Caco-2 (cell line): Measurements from ENCODE around the gene PKD2L1. TPM values are rescaled to one million over a fixed set of nuclear protein-coding genes. Genes with fewer than 3 reads are reported as not detected.

ENCODE experiments used
- BruUV-seq: library from RNA; stranded (reverse); fragments of 400-500 nt; replicated peaks from 2 replicates; lab custom pipeline; 2021; lab: Mats Ljungman, UMichigan
- CTCF ChIA-PET: fragments of 300-600 bp; sonication (Branson Sonifier 250); formaldehyde crosslinking; loops from one replicate; lab custom pipeline; 2022; ENCODE audit warnings: antibody characterized with exemption; lab: Charles Lee
- POLR2A ChIA-PET: fragments of 300-600 bp; sonication (Branson Sonifier 250); formaldehyde crosslinking; loops from one replicate; lab custom pipeline; 2022; ENCODE audit warnings: antibody characterized with exemption; lab: Charles Lee
- DNase-seq, 2 experiments: peaks; one replicate each; pipeline versions ENCODE4 v3.0.0 to v3.0.0-alpha.2; 2020 to 2022
- H3K27me3 ChIP-seq: replicated peaks from 2 replicates; pipeline ENCODE4 v1.6.0; 2011; ENCODE audit warnings: low read length; ENCODE audit not compliant: control insufficient read depth, insufficient read depth
- H3K36me3 ChIP-seq: 2 replicates; pipeline ENCODE4 v1.5.1; 2011; ENCODE audit warnings: low read length; ENCODE audit not compliant: control insufficient read depth, insufficient read depth
- H3K4me1 ChIP-seq: fragments of 250-450 bp; sonication (Bioruptor Pico); 2 replicates; pipeline ENCODE4 v1.5.1; 2020; ENCODE audit warnings: mild to moderate bottlenecking
- H3K4me3 ChIP-seq: 2 replicates; pipeline ENCODE4 v1.5.1; 2011; ENCODE audit warnings: low read depth, mild to moderate bottlenecking, control low read depth, low read length
- H3K9me3 ChIP-seq: fragments of 250-450 bp; sonication (Bioruptor Pico); 2 replicates; pipeline ENCODE4 v1.5.1; 2020; ENCODE audit warnings: mild to moderate bottlenecking, moderate library complexity
- H3K27ac Mint-ChIP-seq: one replicate; pipeline ENCODE4 v1.8.0; 2022; ENCODE audit warnings: mixed read lengths; ENCODE audit not compliant: unreplicated experiment
- H3K27me3 Mint-ChIP-seq: one replicate; pipeline ENCODE4 v1.8.0; 2022; ENCODE audit warnings: mixed read lengths; ENCODE audit not compliant: insufficient read depth, unreplicated experiment
- H3K36me3 Mint-ChIP-seq: one replicate; pipeline ENCODE4 v1.8.0; 2022; ENCODE audit warnings: mild to moderate bottlenecking, mixed read lengths; ENCODE audit not compliant: insufficient read depth, unreplicated experiment
- H3K4me1 Mint-ChIP-seq: one replicate; pipeline ENCODE4 v1.8.0; 2022; ENCODE audit warnings: low read depth, mixed read lengths; ENCODE audit not compliant: unreplicated experiment
- H3K4me3 Mint-ChIP-seq: one replicate; pipeline ENCODE4 v1.8.0; 2022; ENCODE audit warnings: mild to moderate bottlenecking, moderate library complexity, mixed read lengths; ENCODE audit not compliant: unreplicated experiment
- H3K9me3 Mint-ChIP-seq: one replicate; pipeline ENCODE4 v1.8.0; 2022; ENCODE audit warnings: mixed read lengths; ENCODE audit not compliant: unreplicated experiment
- CTCF ChIP-seq, 2 experiments: fragments of 200-600 bp in 1 of 2; IDR thresholded peaks; 1 replicate in 1 of 2; 2 replicates in 1 of 2; pipeline versions ENCODE4 v1.5.1 to v1.8.0; 2011 to 2022; ENCODE audit warnings: antibody characterized with exemption in 1 of 2, control low read depth in 1 of 2, inconsistent platforms in 1 of 2, low read depth in 1 of 2, low read length in 1 of 2, mild to moderate bottlenecking in 1 of 2, moderate library complexity in 1 of 2; ENCODE audit not compliant: insufficient read depth in 1 of 2, severe bottlenecking in 1 of 2, unreplicated experiment in 1 of 2
- intact Hi-C: fragments of 100-400 bp; cut with micrococcal nuclease; formaldehyde crosslinking; loops from one replicate; pipeline ENCODE4 v1.10.0; 2022; ENCODE audit not compliant: unreplicated experiment
- total RNA-seq: library from RNA; stranded (reverse); gene quantifications from 2 replicates; pipeline ENCODE4 v1.2.3, GENCODE V29; 2022

PKD2L1 gene
- total RNA-seq, 1 experiment from 2014 or later: not detected

GRCh38 chr10:100267239-100268104 is 62.6 kb downstream of the PKD2L1 start, which contains the start of gene CWF19L1:
Gene CWF19L1 (minus strand): TSS chr10:100267638. CDS start chr10:100267593, 45 bp downstream.
- Mint-ChIP-seq H3K4me1 (peaks cover 6% of the 10 kb centered on the region), H3K36me3 (peaks cover 11% of the 10 kb centered on the region), H3K27ac (peak within 1 kb of the TSS; percentile 99), H3K27me3 (no peaks in the 10 kb centered on the region), H3K4me3 (peak within 1 kb of the TSS; percentile 99), H3K9me3 (no peaks in the 10 kb centered on the region)
- H3K27me3 ChIP-seq: no peaks in the 10 kb centered on the region
- no peak for TF ChIP-seq CTCF (IDR thresholded peaks at IDR 0.05; ENCODE audit: insufficient read depth in 1 of 2, low read depth in 1 of 2, low read length in 1 of 2, severe bottlenecking in 1 of 2, unreplicated experiment in 1 of 2)
- BruUV-seq: TSS peak; percentile 96
- DNase-seq: peak; percentile 90 to 91
- H3K9me3 ChIP-seq: no peaks in the 10 kb centered on the region
- ChIA-PET CTCF (no interaction called here), POLR2A (interaction anchor here (0.9 kb wide), 1 partner anchor 106 kb away, joined by 10 read pairs; no protein-coding TSS in a partner anchor)
- no peaks in the 10 kb centered on the region for H3K4me1 ChIP-seq
- no peaks in the 10 kb centered on the region for H3K36me3 ChIP-seq
- peak within 1 kb of the TSS; percentile 89 for H3K4me3 ChIP-seq
- intact Hi-C loops: loop anchor here (1.0 kb wide), 2 partner anchors 19 to 34 kb away; partner anchors contain the start of gene BLOC1S2

- DNase-seq: no peak
Observed at GRCh38 chr10:100265821-100266485, 64.1 kb downstream of the PKD2L1 start.

More at GRCh38 chr10:100265821-100266485, 64.1 kb downstream of the PKD2L1 start:
- no peaks in the 10 kb centered on the region for H3K9me3 Mint-ChIP-seq
- no peaks in the 10 kb centered on the region for H3K9me3 ChIP-seq
- no peaks in the 10 kb centered on the region for H3K27me3 ChIP-seq
- H3K27ac Mint-ChIP-seq: peak overlapping the region; percentile 58
- BruUV-seq: no TSS peak
- CTCF ChIA-PET: interaction anchor here (0.6 kb wide), 1 partner anchor 295 kb away, joined by 3 read pairs; no protein-coding TSS in a partner anchor
- peak overlapping the region; percentile 50 for H3K4me3 Mint-ChIP-seq
- H3K4me1 Mint-ChIP-seq: peaks cover 6% of the 10 kb centered on the region
- H3K4me3 ChIP-seq: peak overlapping the region; percentile 89; the same call in 1 of the 2 replicates
- intact Hi-C loops: no loop called here
- POLR2A ChIA-PET: no interaction called here
- no peaks in the 10 kb centered on the region for H3K27me3 Mint-ChIP-seq
- H3K4me1 ChIP-seq: no peaks in the 10 kb centered on the region
- no peaks in the 10 kb centered on the region for H3K36me3 ChIP-seq
- TF ChIP-seq CTCF (IDR thresholded peaks at IDR 0.05; ENCODE audit: insufficient read depth in 1 of 2, low read depth in 1 of 2, low read length in 1 of 2, severe bottlenecking in 1 of 2, unreplicated experiment in 1 of 2): no peak
- H3K36me3 Mint-ChIP-seq: peaks cover 17% of the 10 kb centered on the region
